Measurements from ENCODE around the gene CTSF.

Gene CTSF

DNA sequence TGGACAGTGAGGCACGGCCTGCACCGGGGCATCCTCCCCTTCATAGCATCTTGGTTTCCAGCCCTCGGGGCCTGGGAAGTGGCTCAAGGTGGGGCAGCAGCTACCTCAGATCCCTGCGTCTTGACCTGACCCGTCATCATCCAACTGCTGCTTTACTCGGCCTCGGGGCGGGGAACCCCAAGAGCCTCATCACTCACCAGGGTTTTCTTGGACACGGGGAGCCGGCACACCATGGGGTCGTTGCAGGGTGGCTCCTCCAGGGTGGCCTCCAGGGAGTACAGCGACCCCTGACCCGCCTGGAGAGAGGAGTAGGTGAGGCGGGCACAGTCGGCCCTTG, 651 bp downstream of the CTSF start:
- peak; percentile 44 for ATAC-seq
- H3K27ac Mint-ChIP-seq = no peak overlapping the region
- no peaks in the 10 kb centered on the region for H3K9me3 Mint-ChIP-seq

DNA sequence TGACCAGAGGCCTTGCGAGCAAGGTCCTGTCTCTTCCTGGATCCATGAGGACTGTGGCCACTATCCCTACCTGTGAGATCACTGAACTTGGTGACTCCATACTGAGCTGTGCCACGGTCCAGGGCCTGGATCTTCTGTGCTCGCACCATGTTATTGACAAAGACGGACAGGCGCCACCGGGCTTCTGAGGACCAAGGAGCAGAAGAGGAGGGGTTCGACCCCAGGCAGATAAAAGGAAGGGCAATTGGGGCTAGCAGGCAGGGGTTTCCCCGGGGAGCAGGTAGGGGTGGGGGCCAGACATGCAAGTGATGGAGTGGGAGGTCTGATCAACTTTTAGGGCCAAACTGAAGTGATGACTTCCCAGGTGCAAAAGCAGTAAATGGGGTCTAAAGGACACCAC, 2.2 kb downstream of the CTSF start:
- no peaks in the 10 kb centered on the region for H3K9me3 Mint-ChIP-seq
- DNase-seq (no peak), ATAC-seq (no peak)
- H3K4me1 Mint-ChIP-seq = peaks cover 18% of the 10 kb centered on the region
- H3K27ac Mint-ChIP-seq = no peak overlapping the region
- H3K4me3 Mint-ChIP-seq = no peak overlapping the region
- H3K27me3 Mint-ChIP-seq = no peaks in the 10 kb centered on the region

More for the DNA sequence above, 651 bp downstream of the CTSF start:
- Mint-ChIP-seq H3K4me1 (peaks cover 18% of the 10 kb centered on the region), H3K27me3 (no peaks in the 10 kb centered on the region), H3K4me3 (peak overlapping the region; percentile 83 to 90)
- no peak for DNase-seq

DNA sequence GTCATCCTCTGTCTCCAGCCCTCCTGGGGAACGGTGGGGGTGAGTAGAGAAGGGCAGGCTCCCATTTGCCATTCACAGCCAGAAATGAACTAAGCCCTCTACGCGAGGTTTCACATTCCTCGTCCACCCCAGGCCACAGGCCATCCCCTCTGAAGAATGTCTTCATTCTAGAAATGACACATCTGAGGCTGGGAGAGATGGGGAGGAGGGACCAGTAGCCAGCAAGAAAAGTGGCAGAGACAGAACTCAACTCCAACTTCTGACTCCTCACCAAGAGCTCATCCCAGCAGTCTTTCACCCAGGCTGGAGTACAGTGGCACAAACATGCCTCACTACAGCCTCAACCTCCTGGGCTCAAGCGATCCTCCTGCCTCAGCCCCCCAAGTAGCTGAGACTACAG, 3.4 kb downstream of the CTSF start:
- DNase-seq (no peak), ATAC-seq (no peak)
- no peaks in the 10 kb centered on the region for H3K27me3 Mint-ChIP-seq
- H3K4me1 Mint-ChIP-seq = peaks cover 18% of the 10 kb centered on the region
- H3K9me3 Mint-ChIP-seq = no peaks in the 10 kb centered on the region
- H3K4me3 Mint-ChIP-seq = no peak overlapping the region
- H3K27ac Mint-ChIP-seq = no peak overlapping the region

- no peak overlapping the region for H3K27ac Mint-ChIP-seq
- no peaks in the 10 kb centered on the region for H3K9me3 Mint-ChIP-seq
- H3K27me3 Mint-ChIP-seq = no peaks in the 10 kb centered on the region
- no peak for DNase-seq
- ATAC-seq = no peak
- peaks cover 18% of the 10 kb centered on the region for H3K4me1 Mint-ChIP-seq
- H3K4me3 Mint-ChIP-seq = no peak overlapping the region
Measured at GRCh38 chr11:66564538-66564937, 3.9 kb downstream of the CTSF start.

DNA sequence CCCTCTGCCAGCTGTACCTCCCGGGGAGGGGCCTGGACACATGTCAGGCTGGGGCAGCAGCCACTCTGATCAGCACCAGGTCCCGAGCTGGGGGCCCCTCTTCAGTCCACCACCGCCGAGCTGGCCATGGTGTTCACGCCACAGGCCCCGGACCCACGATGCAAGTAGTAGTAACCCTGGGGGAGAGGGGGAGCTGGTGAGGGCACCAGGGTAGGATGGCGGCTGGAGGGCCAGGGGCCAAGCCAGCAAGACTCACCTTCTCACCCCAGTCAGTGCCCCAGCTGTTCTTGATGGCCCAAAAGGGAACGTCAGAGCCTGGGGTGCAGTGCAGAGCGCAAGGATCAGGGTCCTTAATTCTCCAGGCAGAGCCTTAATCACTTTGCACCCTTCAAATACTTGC, 4.6 kb downstream of the CTSF start:
- no peak overlapping the region for H3K27ac Mint-ChIP-seq
- no peak for DNase-seq
- H3K4me1 Mint-ChIP-seq = peaks cover 21% of the 10 kb centered on the region
- no peak for ATAC-seq
- peaks cover 6% of the 10 kb centered on the region for H3K27me3 Mint-ChIP-seq
- no peaks in the 10 kb centered on the region for H3K9me3 Mint-ChIP-seq
- no peak overlapping the region for H3K4me3 Mint-ChIP-seq

DNA sequence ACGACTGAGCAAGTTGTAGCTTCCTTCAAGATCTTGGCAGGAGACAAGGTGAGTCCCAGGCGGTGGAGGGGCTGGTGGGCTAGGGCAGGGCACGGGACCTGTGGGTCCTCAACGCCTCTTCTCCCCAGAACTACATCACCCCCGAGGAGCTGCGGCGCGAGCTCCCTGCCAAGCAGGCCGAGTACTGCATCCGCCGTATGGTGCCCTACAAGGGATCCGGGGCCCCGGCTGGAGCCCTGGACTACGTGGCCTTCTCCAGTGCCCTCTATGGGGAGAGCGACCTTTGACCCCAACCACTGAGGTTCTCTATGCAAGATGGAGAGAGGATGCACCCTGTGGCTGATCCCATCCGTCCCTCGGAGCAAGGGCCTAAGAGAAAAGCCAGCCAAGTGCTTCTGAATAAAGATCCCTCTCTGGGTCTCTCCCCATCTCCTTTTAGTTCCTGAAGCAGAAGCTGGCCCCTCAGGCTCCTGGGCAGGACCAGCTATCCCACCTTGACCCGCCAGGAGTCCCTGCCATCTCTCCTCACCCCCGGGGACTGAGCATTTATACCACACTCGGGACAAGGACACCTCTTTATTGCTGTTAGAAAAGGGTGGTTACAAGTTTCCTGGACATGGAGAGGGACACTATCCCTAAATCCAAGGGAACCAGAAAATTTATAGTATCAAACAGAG, 5.4 kb downstream of the CTSF start:
- H3K4me3 Mint-ChIP-seq = no peak overlapping the region
- peaks cover 14% of the 10 kb centered on the region for H3K27me3 Mint-ChIP-seq
- no peaks in the 10 kb centered on the region for H3K9me3 Mint-ChIP-seq
- DNase-seq (no peak), ATAC-seq (no peak)
- H3K27ac Mint-ChIP-seq = no peak overlapping the region
- H3K4me1 Mint-ChIP-seq = peaks cover 16% of the 10 kb centered on the region

DNA sequence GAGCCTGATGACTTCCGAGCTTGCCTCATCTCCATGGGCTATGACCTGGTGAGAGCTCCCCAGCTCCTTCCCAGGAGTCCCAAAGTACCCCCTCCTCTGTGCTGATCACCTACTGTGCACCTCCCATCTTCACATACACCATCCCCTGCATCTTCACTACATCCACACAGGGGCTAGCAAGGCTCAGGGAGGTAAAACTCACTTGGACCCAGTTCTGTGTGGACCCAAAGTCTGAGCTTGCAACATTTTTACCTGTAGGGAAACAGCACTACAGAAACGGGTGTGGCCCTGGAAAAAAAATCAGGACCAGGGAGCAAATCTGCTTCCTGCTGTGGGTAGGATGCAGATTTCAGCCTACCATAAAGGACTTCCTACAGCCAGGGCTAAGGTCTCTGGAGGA, 6.1 kb downstream of the CTSF start:
- H3K4me3 Mint-ChIP-seq = no peak overlapping the region
- no peak for DNase-seq
- peaks cover 9% of the 10 kb centered on the region for H3K4me1 Mint-ChIP-seq
- H3K9me3 Mint-ChIP-seq = no peaks in the 10 kb centered on the region
- H3K27me3 Mint-ChIP-seq = peaks cover 22% of the 10 kb centered on the region
- H3K27ac Mint-ChIP-seq = no peak overlapping the region
- no peak for ATAC-seq

- DNase-seq = no peak
- no peak for ATAC-seq
- peaks cover 6% of the 10 kb centered on the region for H3K4me1 Mint-ChIP-seq
- H3K27me3 Mint-ChIP-seq = peaks cover 25% of the 10 kb centered on the region
- no peak overlapping the region for H3K27ac Mint-ChIP-seq
- no peaks in the 10 kb centered on the region for H3K9me3 Mint-ChIP-seq
- no peak overlapping the region for H3K4me3 Mint-ChIP-seq
Measured at GRCh38 chr11:66561975-66562248, 6.5 kb downstream of the CTSF start.

DNA sequence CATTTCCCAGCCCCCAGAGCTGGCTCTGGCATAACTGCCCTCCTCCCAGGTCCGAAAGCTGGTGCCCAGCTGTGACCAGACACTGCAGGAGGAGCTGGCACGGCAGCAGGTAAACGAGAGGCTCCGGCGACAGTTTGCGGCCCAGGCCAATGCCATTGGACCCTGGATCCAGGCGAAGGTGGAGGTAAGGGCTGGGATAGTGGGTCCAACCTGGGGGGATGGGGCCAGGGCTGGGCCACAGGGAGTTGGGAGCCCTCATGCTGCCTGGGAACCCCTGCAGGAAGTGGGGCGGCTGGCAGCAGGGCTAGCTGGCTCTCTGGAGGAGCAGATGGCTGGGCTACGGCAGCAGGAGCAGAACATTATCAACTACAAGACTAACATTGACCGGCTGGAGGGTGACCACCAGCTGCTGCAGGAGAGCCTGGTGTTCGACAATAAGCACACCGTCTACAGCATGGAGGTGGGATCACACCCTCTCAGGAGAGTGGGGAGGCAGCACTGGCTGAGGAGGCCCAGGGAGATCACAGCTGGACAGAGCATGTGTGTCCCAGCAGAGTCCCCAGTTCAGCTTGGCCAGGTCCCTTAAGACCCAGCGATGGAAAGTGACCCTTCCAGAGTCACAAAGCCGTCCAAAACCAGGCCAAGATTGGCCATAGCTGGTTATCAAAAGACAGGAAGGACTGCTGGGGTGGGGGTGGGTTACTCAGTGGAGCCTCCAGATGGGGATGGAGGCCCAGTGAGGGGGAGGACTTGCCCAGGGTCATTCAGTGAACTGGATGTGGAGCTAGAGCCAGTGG, 7.0 kb downstream of the CTSF start:
- no peak overlapping the region for H3K4me3 Mint-ChIP-seq
- H3K9me3 Mint-ChIP-seq = no peaks in the 10 kb centered on the region
- H3K27me3 Mint-ChIP-seq = peaks cover 27% of the 10 kb centered on the region
- DNase-seq (no peak), ATAC-seq (no peak)
- peak overlapping the region in 1 of 2 donors; percentile 30 for H3K27ac Mint-ChIP-seq
- peaks cover 6% of the 10 kb centered on the region for H3K4me1 Mint-ChIP-seq

DNA sequence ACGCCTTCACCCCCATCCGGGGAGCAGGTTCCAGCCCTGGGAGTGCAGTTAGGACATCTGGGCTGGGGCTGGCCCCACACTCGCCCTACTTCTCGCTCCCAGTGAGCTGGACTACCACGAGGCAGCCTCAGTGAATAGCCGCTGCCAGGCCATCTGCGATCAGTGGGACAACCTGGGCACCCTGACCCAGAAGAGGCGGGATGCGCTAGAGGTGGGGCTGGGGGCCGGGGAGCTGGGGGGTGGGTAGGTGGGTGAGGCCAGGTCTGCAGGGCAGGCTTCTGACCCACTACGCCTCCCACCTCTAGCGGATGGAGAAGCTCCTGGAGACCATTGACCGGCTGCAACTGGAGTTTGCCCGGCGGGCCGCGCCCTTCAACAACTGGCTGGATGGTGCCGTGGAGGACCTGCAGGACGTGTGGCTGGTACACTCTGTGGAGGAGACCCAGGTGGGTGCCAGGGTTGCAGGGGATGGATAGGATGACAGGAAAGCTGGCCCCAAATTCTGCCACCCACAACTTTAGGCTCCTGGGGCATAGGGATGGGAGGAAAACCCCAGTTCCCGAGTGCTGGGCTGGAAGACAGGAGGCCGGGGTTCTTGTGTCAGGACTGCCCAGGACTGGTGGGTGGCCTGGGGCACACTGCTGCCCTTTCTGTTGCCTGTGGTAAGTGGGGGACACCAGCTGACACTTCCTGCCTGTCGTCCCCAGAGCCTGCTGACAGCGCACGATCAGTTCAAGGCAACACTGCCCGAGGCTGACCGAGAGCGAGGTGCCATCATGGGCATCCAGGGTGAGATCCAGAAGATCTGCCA, 8.3 kb downstream of the CTSF start:
- Mint-ChIP-seq H3K27ac (no peak overlapping the region), H3K27me3 (peaks cover 33% of the 10 kb centered on the region), H3K9me3 (no peaks in the 10 kb centered on the region), H3K4me3 (no peak overlapping the region), H3K4me1 (peaks cover 6% of the 10 kb centered on the region)
- DNase-seq (no peak), ATAC-seq (no peak)

DNA sequence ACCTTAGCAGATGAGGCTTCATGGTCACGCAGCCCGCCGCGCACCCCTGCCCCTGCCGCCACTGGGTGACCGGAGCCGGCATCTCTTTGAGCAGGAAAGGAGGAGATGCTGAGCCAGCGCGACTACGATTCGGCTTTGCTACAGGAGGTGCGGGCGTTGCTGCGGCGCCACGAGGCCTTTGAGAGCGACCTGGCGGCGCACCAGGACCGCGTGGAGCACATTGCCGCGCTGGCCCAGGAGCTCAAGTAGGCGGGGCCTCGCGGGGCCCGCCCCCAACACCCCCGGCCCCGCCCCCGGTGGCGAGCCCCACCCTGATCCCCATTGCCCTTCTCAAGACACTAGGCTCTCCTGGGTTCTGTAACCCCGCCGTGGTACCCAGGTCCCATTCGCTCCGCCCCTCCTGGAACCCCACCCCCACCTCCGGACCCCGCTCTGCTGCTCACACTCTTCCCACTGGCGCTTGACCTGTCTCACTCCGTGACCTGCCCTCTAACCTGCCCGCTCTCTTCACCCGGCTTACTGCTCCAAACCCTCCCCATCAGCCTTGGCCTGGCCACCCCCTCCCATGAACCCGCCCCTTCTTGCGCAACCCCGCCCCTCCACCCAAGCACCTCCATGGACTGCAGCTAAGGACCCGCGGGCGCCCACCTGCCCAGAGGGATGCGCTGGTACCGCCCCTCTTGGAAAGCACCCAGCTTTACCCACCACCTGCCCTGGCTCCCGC, 9.1 kb downstream of the CTSF start:
- Mint-ChIP-seq H3K4me3 (peak overlapping the region in 1 of 2 donors; percentile 37), H3K4me1 (peaks cover 6% of the 10 kb centered on the region), H3K27ac (no peak overlapping the region), H3K9me3 (no peaks in the 10 kb centered on the region), H3K27me3 (peaks cover 33% of the 10 kb centered on the region)
- DNase-seq (no peak), ATAC-seq (peak; percentile 44)

DNA sequence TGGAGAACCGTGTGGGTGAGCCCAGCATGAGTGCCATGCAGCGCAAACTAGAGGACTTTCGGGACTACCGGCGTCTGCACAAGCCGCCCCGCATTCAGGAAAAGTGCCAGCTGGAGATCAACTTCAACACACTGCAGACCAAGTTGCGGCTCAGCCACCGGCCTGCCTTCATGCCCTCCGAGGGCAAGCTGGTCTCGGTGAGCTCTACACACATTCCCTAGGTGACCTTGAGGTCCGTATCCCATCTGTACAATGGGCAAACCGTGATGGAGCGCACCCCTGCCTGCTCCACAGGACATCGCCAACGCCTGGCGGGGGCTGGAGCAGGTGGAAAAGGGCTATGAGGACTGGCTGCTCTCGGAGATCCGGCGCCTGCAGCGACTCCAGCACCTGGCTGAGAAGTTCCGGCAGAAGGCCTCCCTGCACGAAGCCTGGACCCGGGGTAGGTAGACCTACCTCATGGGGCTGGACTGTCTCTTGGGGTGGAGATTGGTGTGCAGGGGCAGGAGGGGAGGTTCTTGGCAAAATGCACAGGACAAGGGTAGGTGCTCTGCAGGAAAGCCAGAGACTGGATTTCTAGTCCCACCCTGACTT, 10.6 kb downstream of the CTSF start:
- ATAC-seq (no peak), DNase-seq (no peak)
- Mint-ChIP-seq H3K9me3 (no peaks in the 10 kb centered on the region), H3K4me3 (no peak overlapping the region), H3K4me1 (peaks cover 6% of the 10 kb centered on the region), H3K27ac (no peak overlapping the region), H3K27me3 (peaks cover 33% of the 10 kb centered on the region)

GRCh38 chr11:66556086-66556485, 12.3 kb downstream of the CTSF start:
- Mint-ChIP-seq H3K27me3 (peaks cover 33% of the 10 kb centered on the region), H3K4me1 (peaks cover 6% of the 10 kb centered on the region), H3K27ac (peak overlapping the region in 1 of 2 donors; percentile 74), H3K4me3 (no peak overlapping the region), H3K9me3 (no peaks in the 10 kb centered on the region)
- ATAC-seq (no peak), DNase-seq (no peak)

DNA sequence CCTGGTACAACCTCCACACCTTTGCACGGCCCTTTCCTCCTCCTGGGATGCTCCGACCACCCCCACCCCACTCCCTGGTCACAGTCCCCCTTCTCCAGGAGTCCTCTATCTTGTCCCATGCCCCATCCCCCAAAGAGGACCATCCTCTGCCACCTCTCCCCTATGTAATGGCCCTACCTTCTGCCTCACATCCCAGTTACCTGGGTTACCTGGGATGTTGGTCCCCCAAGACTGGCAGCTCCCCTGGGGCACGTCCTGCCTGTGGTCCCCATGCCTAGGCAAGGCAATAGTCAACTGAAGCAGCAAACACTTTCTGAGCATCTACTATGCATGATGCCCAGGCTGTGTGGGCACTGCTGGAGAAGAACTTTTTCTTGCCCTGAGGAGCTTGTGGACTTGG, 13.0 kb downstream of the CTSF start:
- ATAC-seq = no peak
- no peak for DNase-seq
- Mint-ChIP-seq H3K27me3 (peaks cover 33% of the 10 kb centered on the region), H3K9me3 (no peaks in the 10 kb centered on the region), H3K27ac (no peak overlapping the region), H3K4me3 (no peak overlapping the region), H3K4me1 (peaks cover 6% of the 10 kb centered on the region)

- Mint-ChIP-seq H3K4me1 (peaks cover 6% of the 10 kb centered on the region), H3K9me3 (no peaks in the 10 kb centered on the region), H3K4me3 (no peak overlapping the region), H3K27ac (no peak overlapping the region), H3K27me3 (peaks cover 33% of the 10 kb centered on the region)
- DNase-seq (no peak), ATAC-seq (no peak)
Measured at GRCh38 chr11:66554602-66555001, 13.8 kb downstream of the CTSF start.

All from stimulated activated naive CD8-positive, alpha-beta T cell treated with anti-CD3 and anti-CD28 coated beads, Interleukin-15, amount 100 ng/mL, for 72 hours (primary cell).